ENCODE data around the gene SSBP3.

Gene SSBP3

DNA sequence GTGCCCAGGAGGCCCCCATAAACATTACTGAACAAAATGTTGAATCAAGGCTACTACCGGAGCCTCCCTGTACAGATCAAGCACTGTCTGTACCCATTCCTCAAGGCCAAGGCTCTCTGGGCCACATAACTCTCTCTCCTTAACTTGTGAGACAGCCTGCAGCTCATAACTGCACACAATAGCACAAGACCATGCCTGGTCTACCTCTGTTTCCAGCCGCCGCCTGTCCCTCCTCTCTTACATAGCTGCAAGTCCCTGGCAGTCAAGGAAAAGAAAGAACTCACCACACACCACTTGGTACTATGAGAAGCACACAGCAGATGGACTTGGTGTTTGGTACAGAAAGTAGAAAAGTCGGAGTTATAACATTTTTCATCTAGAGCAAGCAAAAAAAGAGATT lies 91.1 kb downstream of the SSBP3 start:
- no peak overlapping the region for H2AFZ ChIP-seq (ENCODE audit: low read depth, low read length, severe bottlenecking)
- H3K4me3 ChIP-seq (ENCODE audit: insufficient read depth, low read length, poor library complexity, severe bottlenecking), result no peak overlapping the region
- H3K27ac ChIP-seq (ENCODE audit: low read depth, low read length), result no peak overlapping the region
- TF ChIP-seq EZH2phosphoT487 (conservative IDR thresholded peaks at IDR 0.05; ENCODE audit: low read length), result no peak
- TF ChIP-seq, protein P1, sequence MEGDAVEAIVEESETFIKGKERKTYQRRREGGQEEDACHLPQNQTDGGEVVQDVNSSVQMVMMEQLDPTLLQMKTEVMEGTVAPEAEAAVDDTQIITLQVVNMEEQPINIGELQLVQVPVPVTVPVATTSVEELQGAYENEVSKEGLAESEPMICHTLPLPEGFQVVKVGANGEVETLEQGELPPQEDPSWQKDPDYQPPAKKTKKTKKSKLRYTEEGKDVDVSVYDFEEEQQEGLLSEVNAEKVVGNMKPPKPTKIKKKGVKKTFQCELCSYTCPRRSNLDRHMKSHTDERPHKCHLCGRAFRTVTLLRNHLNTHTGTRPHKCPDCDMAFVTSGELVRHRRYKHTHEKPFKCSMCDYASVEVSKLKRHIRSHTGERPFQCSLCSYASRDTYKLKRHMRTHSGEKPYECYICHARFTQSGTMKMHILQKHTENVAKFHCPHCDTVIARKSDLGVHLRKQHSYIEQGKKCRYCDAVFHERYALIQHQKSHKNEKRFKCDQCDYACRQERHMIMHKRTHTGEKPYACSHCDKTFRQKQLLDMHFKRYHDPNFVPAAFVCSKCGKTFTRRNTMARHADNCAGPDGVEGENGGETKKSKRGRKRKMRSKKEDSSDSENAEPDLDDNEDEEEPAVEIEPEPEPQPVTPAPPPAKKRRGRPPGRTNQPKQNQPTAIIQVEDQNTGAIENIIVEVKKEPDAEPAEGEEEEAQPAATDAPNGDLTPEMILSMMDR (IDR thresholded peaks at IDR 0.05; ENCODE audit: insufficient read depth, low read length, poor library complexity, severe bottlenecking), result no peak
- no peaks in the 10 kb centered on the region for H3K9me3 ChIP-seq (ENCODE audit: insufficient read depth, low read length)
- no peaks in the 10 kb centered on the region for H3K79me2 ChIP-seq (ENCODE audit: insufficient read depth, low read length)
- no peaks in the 10 kb centered on the region for H3K36me3 ChIP-seq (ENCODE audit: low read length)
- no peak overlapping the region for H3K9ac ChIP-seq (ENCODE audit: low read length)
- H3K9me2 ChIP-seq (replicated peaks; ENCODE audit: insufficient read depth, low read length), result no peaks in the 10 kb centered on the region
- no peaks in the 10 kb centered on the region for H3F3A ChIP-seq (ENCODE audit: insufficient read depth)
- H3K4me2 ChIP-seq (ENCODE audit: low read depth, low read length, poor library complexity, severe bottlenecking), result no peak overlapping the region
- H3K27me3 ChIP-seq (ENCODE audit: low read length), result no peaks in the 10 kb centered on the region
- no peaks in the 10 kb centered on the region for H4K20me1 ChIP-seq (ENCODE audit: low read depth, low read length)

DNA sequence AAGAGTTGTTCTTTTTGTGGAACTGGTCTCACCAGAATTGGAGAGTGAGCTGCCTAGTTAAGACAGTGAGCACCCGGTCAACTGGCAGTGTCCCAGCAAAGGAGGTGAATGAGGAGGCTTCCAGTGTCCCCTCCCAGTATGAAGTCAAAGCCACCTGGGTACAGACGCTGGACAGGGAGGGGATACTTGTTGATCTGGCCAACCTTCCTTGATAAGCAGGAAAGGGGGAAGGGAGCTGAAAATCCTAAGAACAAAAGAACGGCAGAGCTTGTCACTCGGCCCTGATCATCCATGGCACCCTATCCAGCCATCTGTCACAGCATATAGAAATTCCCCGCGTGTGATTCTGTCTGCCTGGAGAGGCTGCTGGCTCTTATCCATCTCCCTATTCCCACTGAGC lies 91.5 kb downstream of the SSBP3 start:
- H3K4me2 ChIP-seq (ENCODE audit: low read depth, low read length, poor library complexity, severe bottlenecking), result no peak overlapping the region
- no peak overlapping the region for H3K27ac ChIP-seq (ENCODE audit: low read depth, low read length)
- no peak for TF ChIP-seq EZH2phosphoT487 (conservative IDR thresholded peaks at IDR 0.05; ENCODE audit: low read length)
- TF ChIP-seq, protein P1 (IDR thresholded peaks at IDR 0.05; ENCODE audit: insufficient read depth, low read length, poor library complexity, severe bottlenecking), result no peak
- H3K36me3 ChIP-seq (ENCODE audit: low read length), result no peaks in the 10 kb centered on the region
- no peak overlapping the region for H3K9ac ChIP-seq (ENCODE audit: low read length)
- no peaks in the 10 kb centered on the region for H3K9me3 ChIP-seq (ENCODE audit: insufficient read depth, low read length)
- H3K79me2 ChIP-seq (ENCODE audit: insufficient read depth, low read length), result no peaks in the 10 kb centered on the region
- no peaks in the 10 kb centered on the region for H3F3A ChIP-seq (ENCODE audit: insufficient read depth)
- H2AFZ ChIP-seq (ENCODE audit: low read depth, low read length, severe bottlenecking), result no peak overlapping the region
- no peaks in the 10 kb centered on the region for H3K27me3 ChIP-seq (ENCODE audit: low read length)
- no peaks in the 10 kb centered on the region for H3K9me2 ChIP-seq (replicated peaks; ENCODE audit: insufficient read depth, low read length)
- H3K4me3 ChIP-seq (ENCODE audit: insufficient read depth, low read length, poor library complexity, severe bottlenecking), result no peak overlapping the region
- no peaks in the 10 kb centered on the region for H4K20me1 ChIP-seq (ENCODE audit: low read depth, low read length)

DNA sequence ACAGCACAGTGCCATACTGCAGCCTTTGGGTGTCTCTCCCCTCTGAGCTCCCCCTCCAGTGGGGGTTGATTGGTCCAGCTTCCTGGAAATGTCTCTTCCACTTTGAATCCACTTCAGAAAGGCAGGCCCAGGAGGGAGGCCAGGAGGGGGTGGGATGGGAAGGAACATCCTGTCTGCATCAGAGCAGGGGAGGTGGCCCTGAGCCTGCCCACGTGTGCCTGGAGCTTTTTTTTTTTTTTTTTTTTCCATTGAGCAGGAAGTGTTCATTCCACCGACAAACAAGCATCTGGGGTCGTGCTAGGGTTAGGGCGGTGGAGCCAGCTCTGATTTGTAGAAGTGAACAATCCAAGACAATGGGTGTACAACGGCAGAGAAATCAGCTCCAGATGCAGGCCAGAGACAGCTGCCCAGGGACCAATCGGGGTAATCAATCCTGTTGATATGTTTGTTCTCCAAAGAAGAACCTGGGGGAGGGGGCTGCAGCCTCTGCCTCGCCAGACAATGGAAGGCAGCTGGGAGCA lies 93.3 kb downstream of the SSBP3 start:
- no peak overlapping the region for H3K27ac ChIP-seq (ENCODE audit: low read depth, low read length)
- no peak overlapping the region for H3K4me2 ChIP-seq (ENCODE audit: low read depth, low read length, poor library complexity, severe bottlenecking)

More for the DNA sequence above, 93.3 kb downstream of the SSBP3 start:
- Histone ChIP-seq H3K9me3 (ENCODE audit: insufficient read depth, low read length) (no peaks in the 10 kb centered on the region), H3K27me3 (ENCODE audit: low read length) (no peaks in the 10 kb centered on the region), H3F3A (ENCODE audit: insufficient read depth) (no peaks in the 10 kb centered on the region), H3K9me2 (replicated peaks; ENCODE audit: insufficient read depth, low read length) (no peaks in the 10 kb centered on the region), H2AFZ (ENCODE audit: low read depth, low read length, severe bottlenecking) (no peak overlapping the region), H4K20me1 (ENCODE audit: low read depth, low read length) (no peaks in the 10 kb centered on the region), H3K36me3 (ENCODE audit: low read length) (no peaks in the 10 kb centered on the region), H3K79me2 (ENCODE audit: insufficient read depth, low read length) (no peaks in the 10 kb centered on the region), H3K4me3 (ENCODE audit: insufficient read depth, low read length, poor library complexity, severe bottlenecking) (no peak overlapping the region), H3K9ac (ENCODE audit: low read length) (no peak overlapping the region)
- TF ChIP-seq EZH2phosphoT487 (conservative IDR thresholded peaks at IDR 0.05; ENCODE audit: low read length), result no peak
- TF ChIP-seq, protein P1 (IDR thresholded peaks at IDR 0.05; ENCODE audit: insufficient read depth, low read length, poor library complexity, severe bottlenecking), result no peak
